Smooth muscle cell (in vitro differentiated cells): Measurements from ENCODE around the gene INPP4B. TPM values are rescaled to one million over a fixed set of nuclear protein-coding genes. Genes with fewer than 3 reads are reported as not detected.

Experiments
- DNase-seq: peaks from one replicate; lab custom pipeline; 2025; ENCODE audit not compliant: unreplicated experiment; lab: John Stamatoyannopoulos, UW
- H2AFZ ChIP-seq: fragments of 200-600 bp; sonication (generic); 2 replicates; pipeline ENCODE4 v1.6.0; 2016; ENCODE audit warnings: antibody characterized with exemption, low read depth, mild to moderate bottlenecking
- H3F3A ChIP-seq: fragments of 200-600 bp; sonication (generic); 2 replicates; pipeline ENCODE4 v1.6.0; 2017; ENCODE audit warnings: antibody characterized with exemption, low read depth
- H3K27ac ChIP-seq: fragments of 200-600 bp; sonication (generic); 2 replicates; pipeline ENCODE4 v1.5.1; 2016; ENCODE audit warnings: low read depth, mild to moderate bottlenecking
- H3K27me3 ChIP-seq: fragments of 200-600 bp; sonication (generic); 2 replicates; pipeline ENCODE4 v1.6.1; 2016; ENCODE audit warnings: low read depth, mild to moderate bottlenecking
- H3K36me3 ChIP-seq: fragments of 200-600 bp; sonication (generic); 2 replicates; pipeline ENCODE4 v1.5.1; 2016; ENCODE audit warnings: low read depth
- H3K4me1 ChIP-seq: fragments of 200-600 bp; sonication (generic); 2 replicates; pipeline ENCODE4 v1.5.1; 2016; ENCODE audit warnings: low read depth
- H3K4me2 ChIP-seq: fragments of 200-600 bp; sonication (generic); 2 replicates; pipeline ENCODE4 v1.6.0; 2016; ENCODE audit warnings: mild to moderate bottlenecking
- H3K4me3 ChIP-seq: fragments of 200-600 bp; sonication (generic); 2 replicates; pipeline ENCODE4 v1.5.1; 2016; ENCODE audit warnings: mild to moderate bottlenecking
- H3K79me2 ChIP-seq: fragments of 200-600 bp; sonication (generic); 2 replicates; pipeline ENCODE4 v1.6.0; 2016; ENCODE audit warnings: low read depth, mild to moderate bottlenecking
- H3K9ac ChIP-seq: fragments of 200-600 bp; sonication (generic); 2 replicates; pipeline ENCODE4 v1.6.0; 2016; ENCODE audit warnings: low read depth
- H3K9me3 ChIP-seq: fragments of 200-600 bp; sonication (generic); replicated peaks from 2 replicates; pipeline ENCODE4 v1.5.1; 2016; ENCODE audit warnings: low read depth
- H4K20me1 ChIP-seq: fragments of 200-600 bp; sonication (generic); 2 replicates; pipeline ENCODE4 v1.6.0; 2016; ENCODE audit warnings: low read depth
- WGBS: methylation state at CpG from one replicate; pipeline ENCODE4 v1.1.7; 2016; ENCODE audit warnings: low lambda C conversion rate; 5-methylcytosine and 5-hydroxymethylcytosine counted together
- polyA plus RNA-seq: library from polyadenylated mRNA; unstranded; fragments of >200 nt; fragmentation: Nextera tagmentation; extraction: Ambion mirVana; gene quantifications from 2 replicates; pipeline ENCODE4 v1.2.1, GENCODE V29; 2016
- total RNA-seq: library from RNA; depleted of rRNA; stranded (reverse); fragments of >200 nt; gene quantifications from 2 replicates; pipeline ENCODE4 v1.2.3, GENCODE V29; 2014
- TF ChIP-seq, protein P1 (sequence below): fragments of 200-600 bp; sonication (generic); IDR thresholded peaks from 2 replicates; pipeline ENCODE4 v1.5.1; 2017; ENCODE audit warnings: borderline replicate concordance, mild to moderate bottlenecking, antibody characterized with exemption; ENCODE audit not compliant: insufficient read depth, poor library complexity, severe bottlenecking

INPP4B gene
- total and polyA plus RNA-seq, 2 experiments from 2014 or later: 2.0 to 10.9 TPM

DNA sequence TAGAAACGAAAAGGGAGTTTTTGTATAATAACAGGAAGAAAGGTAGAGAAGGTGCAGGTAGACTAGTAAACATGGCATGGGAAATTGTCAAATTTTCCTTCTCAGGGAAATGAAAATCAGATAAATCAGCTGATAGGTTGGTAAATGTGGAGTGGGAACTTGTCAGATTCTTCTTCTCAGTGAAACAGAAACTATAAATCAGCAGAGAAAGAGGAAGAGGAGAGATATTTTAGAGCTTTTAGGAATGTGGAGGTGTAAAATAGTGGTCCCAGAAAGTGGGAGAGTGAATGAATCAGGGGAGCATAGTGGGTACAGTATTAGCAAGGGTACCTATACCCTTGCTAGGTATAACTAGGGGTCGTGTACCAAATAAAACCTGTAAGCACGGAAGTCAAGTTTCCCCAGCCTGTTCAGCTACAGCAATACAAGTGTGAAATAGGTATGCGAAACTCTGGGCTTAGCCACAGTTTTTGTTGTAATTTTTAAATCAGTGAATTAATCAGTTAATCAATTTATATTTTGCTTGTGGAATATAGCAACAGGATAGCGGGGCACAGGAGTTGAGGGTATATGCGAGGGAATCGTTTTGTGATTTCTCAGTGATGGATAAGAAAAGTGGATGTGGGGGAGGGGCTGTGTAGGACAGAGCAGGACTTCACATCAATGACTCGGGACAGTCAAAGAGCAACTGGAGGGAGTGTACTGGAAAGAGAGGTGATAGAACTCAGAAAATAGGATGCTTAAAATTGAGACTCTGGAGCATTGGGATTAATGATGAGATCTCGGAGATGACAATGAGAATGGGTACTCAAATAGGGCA lies 561.5 kb downstream of the INPP4B start:
- 90% methylated on average over 9 of the region's 9 CpGs for WGBS
- Histone ChIP-seq H3K79me2 (no peaks in the 10 kb centered on the region), H3K9me3 (no peaks in the 10 kb centered on the region), H3K36me3 (no peaks in the 10 kb centered on the region), H3K4me1 (no peaks in the 10 kb centered on the region), H4K20me1 (no peaks in the 10 kb centered on the region), H3K4me2 (no peak overlapping the region), H3K27me3 (no peaks in the 10 kb centered on the region), H3K27ac (no peak overlapping the region), H3K4me3 (no peak overlapping the region), H2AFZ (no peak overlapping the region), H3K9ac (no peak overlapping the region), H3F3A (no peaks in the 10 kb centered on the region)
- no peak for DNase-seq
- TF ChIP-seq, protein P1, sequence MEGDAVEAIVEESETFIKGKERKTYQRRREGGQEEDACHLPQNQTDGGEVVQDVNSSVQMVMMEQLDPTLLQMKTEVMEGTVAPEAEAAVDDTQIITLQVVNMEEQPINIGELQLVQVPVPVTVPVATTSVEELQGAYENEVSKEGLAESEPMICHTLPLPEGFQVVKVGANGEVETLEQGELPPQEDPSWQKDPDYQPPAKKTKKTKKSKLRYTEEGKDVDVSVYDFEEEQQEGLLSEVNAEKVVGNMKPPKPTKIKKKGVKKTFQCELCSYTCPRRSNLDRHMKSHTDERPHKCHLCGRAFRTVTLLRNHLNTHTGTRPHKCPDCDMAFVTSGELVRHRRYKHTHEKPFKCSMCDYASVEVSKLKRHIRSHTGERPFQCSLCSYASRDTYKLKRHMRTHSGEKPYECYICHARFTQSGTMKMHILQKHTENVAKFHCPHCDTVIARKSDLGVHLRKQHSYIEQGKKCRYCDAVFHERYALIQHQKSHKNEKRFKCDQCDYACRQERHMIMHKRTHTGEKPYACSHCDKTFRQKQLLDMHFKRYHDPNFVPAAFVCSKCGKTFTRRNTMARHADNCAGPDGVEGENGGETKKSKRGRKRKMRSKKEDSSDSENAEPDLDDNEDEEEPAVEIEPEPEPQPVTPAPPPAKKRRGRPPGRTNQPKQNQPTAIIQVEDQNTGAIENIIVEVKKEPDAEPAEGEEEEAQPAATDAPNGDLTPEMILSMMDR: no peak

GRCh38 chr4:142282870-142283431 lies 563.1 kb downstream of the INPP4B start:
- Histone ChIP-seq H3K79me2 (no peaks in the 10 kb centered on the region), H3K27me3 (no peaks in the 10 kb centered on the region), H3F3A (no peaks in the 10 kb centered on the region), H4K20me1 (no peaks in the 10 kb centered on the region), H3K4me1 (no peaks in the 10 kb centered on the region), H3K27ac (no peak overlapping the region), H3K9me3 (no peaks in the 10 kb centered on the region), H3K4me3 (no peak overlapping the region), H3K4me2 (no peak overlapping the region), H3K9ac (no peak overlapping the region), H3K36me3 (no peaks in the 10 kb centered on the region), H2AFZ (no peak overlapping the region)
- 13% methylated on average over 2 of the region's 2 CpGs for WGBS
- TF ChIP-seq, protein P1: peak; percentile 41
- DNase-seq: no peak

GRCh38 chr4:142281999-142282398 lies 564.1 kb downstream of the INPP4B start:
- H3K27me3 ChIP-seq: no peaks in the 10 kb centered on the region
- no peaks in the 10 kb centered on the region for H3K36me3 ChIP-seq
- H3K9ac ChIP-seq: no peak overlapping the region
- H3K79me2 ChIP-seq: no peaks in the 10 kb centered on the region
- no peaks in the 10 kb centered on the region for H3K9me3 ChIP-seq
- no peak overlapping the region for H2AFZ ChIP-seq
- H3K4me2 ChIP-seq: no peak overlapping the region
- 98% methylated on average over 1 of the region's 1 CpG for WGBS
- DNase-seq: no peak
- no peaks in the 10 kb centered on the region for H3K4me1 ChIP-seq
- no peak overlapping the region for H3K27ac ChIP-seq
- TF ChIP-seq, protein P1: no peak
- H3K4me3 ChIP-seq: no peak overlapping the region
- H3F3A ChIP-seq: no peaks in the 10 kb centered on the region
- H4K20me1 ChIP-seq: no peaks in the 10 kb centered on the region
